GM10266 (cell line): Measurements from ENCODE around the gene CCDC136.

Experiments
- DNase-seq: peaks from one replicate; pipeline ENCODE4 v3.0.0; 2012; ENCODE audit errors: extremely low spot score
- CTCF ChIP-seq: IDR thresholded peaks from 2 replicates; pipeline ENCODE4 v1.5.1; 2012; ENCODE audit warnings: mild to moderate bottlenecking, low read depth; ENCODE audit not compliant: control insufficient read depth, insufficient read depth; ENCODE audit errors: missing control alignments

The CCDC136 gene

GRCh38 chr7:128794436-128794835, 2.7 kb downstream of the CCDC136 start:
- DNase-seq, result no peak

GRCh38 chr7:128795129-128795528, 3.4 kb downstream of the CCDC136 start:
- TF ChIP-seq CTCF, result no peak
- DNase-seq, result no peak

More at GRCh38 chr7:128794436-128794835, 2.7 kb downstream of the CCDC136 start:
- TF ChIP-seq CTCF, result no peak

- DNase-seq, result no peak
- no peak for TF ChIP-seq CTCF
Observed at GRCh38 chr7:128796327-128796726, 4.6 kb downstream of the CCDC136 start.

GRCh38 chr7:128799451-128799850, 7.7 kb downstream of the CCDC136 start:
- no peak for DNase-seq

GRCh38 chr7:128800567-128800966, 8.8 kb downstream of the CCDC136 start:
- no peak for DNase-seq
- TF ChIP-seq CTCF, result no peak

More at GRCh38 chr7:128799451-128799850, 7.7 kb downstream of the CCDC136 start:
- TF ChIP-seq CTCF, result no peak

GRCh38 chr7:128801003-128801402, 9.2 kb downstream of the CCDC136 start:
- no peak for DNase-seq
- no peak for TF ChIP-seq CTCF

GRCh38 chr7:128801667-128802418, 10.1 kb downstream of the CCDC136 start:
- no peak for DNase-seq
- TF ChIP-seq CTCF, result no peak
